ENCODE data around the gene ANXA3. TPM values are rescaled to one million over a fixed set of nuclear protein-coding genes. Genes with fewer than 3 reads are reported as not detected.

Gene ANXA3
- total RNA-seq, 1 donor from 2014 or later: 60.6 TPM

GRCh38 chr4:78612398-78613178 lies 61.0 kb downstream of the ANXA3 start:
- DNase-seq: peak; percentile 79

DNA sequence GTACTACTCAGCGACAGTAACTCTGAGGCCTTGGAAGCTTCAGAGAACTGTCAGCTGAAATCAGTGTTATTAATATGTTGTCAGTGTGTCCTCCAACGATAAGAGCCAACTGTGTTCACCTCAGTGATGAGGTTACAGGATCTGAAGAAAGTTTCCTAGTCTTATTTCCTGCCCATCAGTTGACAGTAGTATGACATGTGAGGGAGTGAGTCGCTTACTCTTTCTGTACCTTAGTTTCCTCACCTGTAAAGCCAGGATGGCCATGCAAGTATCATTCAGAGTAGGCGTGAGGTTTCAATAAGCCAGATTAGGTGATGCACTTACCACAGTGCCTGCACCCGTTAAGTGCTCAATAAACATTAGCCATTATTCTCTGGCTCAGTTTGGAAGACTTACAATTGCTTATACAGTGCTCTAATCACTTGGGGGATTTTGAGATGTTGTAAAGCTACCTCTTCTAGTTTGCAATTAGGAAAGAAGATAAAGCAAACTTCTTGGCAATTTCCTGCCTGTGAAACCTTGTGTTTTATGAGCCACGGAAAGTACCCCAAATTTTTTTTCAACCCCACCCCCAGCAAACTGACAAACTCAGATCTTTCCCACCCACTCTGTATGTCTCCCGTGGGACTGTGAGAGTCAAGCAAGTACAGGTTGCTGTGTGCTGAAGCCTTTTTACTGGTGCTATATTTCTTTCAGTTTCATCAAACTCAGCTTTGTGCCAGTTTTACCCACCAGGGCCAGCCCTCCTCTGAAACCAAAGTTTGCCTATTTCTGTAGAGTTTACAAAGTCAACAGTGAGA lies 62.2 kb downstream of the ANXA3 start:
- DNase-seq: no peak

- no peak for DNase-seq
Measured at GRCh38 chr4:78616046-78616498, 64.5 kb downstream of the ANXA3 start.

- no peak for DNase-seq
Measured at GRCh38 chr4:78618436-78618835, 66.9 kb downstream of the ANXA3 start.

- DNase-seq: no peak
Measured at GRCh38 chr4:78621395-78621794, 69.8 kb downstream of the ANXA3 start.

DNA sequence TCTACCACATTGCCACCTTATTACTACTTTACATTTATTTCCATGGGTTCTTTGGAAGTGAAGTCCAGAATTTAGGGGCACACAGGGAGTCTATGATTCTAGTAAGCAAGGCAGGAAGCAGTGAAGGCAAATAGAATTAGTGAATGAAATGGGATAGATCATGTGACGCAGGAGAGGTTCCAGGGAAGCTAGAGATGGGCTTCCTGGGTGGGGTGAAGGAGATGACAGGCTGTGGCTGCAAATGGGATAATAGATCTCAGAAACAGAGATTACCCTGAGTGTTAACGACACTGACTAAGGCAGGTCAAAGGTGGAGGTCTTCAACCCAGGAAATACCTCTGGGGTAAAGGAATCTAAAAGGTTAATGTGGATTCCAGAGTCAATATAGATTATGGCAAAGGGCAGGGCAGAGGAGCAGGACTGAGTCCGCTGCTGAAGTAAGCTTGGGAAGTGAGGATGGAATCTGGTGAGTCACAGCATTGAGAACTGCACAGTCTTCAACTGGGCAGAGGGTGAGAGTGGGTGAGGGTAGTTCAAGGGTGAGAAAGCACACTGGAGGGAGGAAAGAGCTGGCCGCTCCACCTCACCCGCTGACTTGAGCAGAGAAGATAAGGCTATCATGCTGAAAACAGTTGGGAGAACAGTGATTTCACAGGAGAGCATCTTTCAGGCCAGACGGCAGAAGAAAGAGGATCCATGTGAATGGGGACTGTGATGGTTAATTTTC lies 70.8 kb downstream of the ANXA3 start:
- DNase-seq: peak; percentile 71

DNA sequence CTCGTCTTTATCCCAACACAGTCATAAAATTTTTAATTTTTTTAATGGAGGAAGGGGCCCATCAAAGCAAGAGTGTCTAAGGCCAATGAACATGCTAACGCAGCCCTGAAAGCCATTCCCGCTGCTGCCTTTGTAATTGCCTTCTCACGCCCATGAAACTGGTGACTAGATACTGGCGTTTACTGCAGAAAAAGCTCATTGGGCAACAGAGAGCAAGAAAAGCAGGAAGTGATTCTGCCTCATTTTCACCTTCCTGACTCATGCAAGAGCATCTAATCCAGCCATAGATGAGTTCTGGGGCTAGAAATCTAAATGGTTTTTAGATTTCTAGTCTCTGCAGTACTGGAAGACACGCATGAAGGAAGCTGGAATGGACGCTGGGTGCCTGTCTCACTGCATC lies 72.5 kb downstream of the ANXA3 start:
- no peak for DNase-seq

DNA sequence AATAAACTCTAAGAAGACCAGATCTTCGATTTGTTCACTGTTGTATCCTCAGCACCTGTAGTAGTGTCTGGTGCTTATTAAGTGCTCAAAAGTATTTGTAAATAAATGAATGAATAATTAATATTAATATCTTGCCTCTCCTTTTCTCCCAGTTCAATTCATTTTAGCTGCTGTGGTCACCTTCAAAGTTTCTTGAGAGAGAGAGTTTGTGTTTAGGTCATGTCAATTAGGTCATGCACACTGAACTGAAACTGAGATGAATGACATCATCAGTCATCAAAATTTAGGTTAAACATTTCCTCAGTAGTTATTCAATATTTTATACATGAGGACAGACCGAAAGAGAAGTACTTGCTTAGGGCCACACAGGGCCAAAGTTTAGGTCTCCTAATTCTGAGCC lies 73.5 kb downstream of the ANXA3 start:
- no peak for DNase-seq

DNA sequence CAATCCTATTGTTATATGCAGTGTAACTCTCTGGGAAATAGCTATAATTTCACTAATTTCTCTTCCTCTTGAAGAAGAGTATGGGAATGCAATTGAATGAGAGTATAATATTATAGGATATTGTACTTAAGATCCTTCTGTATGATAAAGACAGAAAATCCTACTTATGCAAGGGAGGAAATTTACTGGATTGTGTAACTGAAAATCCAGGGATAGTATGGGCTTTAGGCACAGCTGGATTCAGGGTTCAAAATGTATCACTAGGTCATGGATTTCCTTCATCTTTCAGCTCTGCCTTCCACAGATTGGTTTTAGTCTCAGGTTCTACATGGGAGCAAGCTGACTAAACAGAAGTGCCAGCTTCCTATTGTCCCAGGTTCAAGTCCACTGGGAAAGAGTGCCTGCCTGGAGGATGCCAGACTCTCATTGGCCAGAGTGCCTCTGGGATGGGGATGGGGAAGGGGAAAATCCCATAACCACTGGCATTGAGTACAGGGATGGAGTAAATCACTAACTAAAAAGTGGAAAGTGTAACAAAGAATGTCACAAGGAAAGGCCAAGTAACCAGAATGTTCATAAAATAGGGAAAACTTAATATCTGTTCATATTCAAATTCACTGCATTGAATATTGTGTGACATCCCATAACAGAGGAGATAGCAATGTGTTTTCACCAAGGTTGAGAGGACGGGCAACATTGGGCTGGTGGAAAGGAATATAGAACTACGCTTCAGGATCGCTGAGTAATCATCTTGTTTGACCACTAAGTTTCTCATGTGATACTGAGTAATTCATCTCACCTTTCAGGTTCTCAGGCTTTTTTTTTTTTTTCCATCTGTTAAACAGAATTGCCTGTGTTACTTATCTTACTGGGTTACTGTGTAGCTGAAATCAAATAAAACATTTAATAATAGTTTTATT lies 75.7 kb downstream of the ANXA3 start:
- no peak for DNase-seq

DNA sequence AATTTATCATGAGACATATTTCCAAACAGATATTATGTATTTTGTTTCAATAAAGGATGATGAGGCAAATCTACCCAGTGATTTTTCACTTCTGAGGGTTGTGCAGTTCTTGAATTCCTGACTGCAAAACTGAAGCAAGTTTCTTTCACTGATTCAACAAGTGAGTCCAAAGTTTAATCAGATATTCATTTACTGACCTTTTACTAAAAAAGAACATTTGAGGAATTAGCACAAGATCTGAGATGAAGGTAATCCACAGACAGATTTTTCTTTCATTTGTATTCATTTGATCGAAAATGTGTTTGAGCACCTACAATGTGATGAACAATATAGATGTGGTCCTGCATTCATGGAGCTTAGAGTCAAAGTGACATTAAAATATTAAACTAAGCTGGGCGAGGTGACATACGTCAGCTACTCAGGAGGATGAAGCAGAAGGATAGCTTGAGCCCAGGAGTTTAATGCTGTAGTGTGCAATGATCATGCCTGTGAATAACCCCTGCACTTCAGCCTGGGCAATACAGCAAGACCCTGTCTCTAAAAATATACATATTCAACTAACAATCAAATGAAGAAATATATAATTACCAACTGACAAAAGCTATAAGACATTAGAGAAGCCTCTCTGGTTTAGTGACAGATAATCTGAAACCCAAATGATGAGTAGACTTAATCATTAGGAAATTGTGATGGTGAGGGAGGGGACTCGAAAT lies 76.6 kb downstream of the ANXA3 start:
- DNase-seq: no peak

- no peak for DNase-seq
Measured at GRCh38 chr4:78629991-78630541, 78.5 kb downstream of the ANXA3 start.

- no peak for DNase-seq
Measured at GRCh38 chr4:78630615-78631014, 79.0 kb downstream of the ANXA3 start.

DNA sequence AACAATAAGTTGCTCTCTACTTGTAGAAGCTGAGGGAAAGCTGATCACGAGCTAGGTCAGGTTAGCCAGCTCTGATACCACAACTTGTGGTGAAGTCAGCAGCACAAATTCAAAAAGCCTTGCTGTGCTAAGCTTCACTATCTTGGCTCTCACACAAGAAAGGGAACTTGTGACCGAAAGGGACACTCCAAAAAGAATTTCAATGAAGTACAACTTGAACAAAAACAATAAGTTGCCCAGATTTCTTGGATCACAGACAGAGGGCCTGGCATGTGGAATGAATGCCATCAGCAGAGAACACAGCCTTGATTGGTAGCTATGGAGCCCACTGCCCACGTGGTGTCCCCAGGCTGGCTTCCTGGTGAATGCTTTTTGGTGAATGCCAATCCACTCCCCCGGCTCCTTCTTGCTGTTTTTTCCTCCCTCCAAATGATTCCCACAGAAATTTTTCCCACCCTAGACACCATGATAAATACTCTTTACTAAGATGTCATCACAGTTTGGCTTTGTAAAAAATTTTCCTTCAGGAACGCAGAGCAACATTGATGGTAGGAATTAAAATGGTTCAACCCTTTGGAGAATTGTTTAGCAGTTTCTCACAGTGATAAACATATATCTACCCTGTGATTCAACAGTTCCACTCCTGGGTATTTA lies 82.6 kb downstream of the ANXA3 start:
- DNase-seq: no peak

DNA sequence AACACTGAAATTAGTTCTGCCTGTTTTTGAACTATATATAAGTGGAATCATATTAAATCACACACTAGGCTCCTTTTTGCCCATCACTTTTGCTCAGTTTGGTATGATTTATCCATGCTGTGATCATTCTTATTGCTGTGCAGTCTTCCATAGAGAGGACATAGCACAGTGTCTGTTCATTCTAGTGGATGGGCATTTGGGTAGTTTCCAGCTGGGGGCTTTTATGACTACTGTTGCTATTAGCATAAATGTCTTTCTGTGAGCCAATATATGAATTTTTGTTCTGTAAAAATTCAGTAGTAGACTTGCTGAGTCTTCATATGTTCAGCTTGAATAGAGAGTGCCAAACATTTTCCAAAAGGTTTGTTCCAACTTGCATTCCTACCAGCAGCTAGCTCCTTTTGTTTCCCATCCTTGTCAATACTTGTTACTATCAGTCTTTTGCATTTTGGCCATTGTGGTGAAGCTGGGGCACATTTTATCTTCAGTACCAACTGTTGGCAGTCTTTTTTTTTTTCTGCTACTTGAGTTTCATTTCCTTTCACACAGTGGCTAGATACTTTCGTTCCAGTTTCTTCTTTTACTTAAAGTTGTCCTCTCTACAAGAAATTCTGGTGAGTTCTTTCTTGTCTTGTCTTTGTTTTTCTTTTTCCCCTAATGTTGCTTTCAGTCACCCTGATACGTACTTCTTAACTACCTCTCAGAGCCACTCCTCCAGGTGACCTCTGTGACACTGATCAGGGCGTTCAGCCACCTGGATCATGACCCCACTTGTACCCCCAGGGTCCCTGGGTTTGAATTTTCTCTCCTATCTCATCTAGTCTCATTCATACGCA lies 87.0 kb downstream of the ANXA3 start:
- no peak for DNase-seq

DNA sequence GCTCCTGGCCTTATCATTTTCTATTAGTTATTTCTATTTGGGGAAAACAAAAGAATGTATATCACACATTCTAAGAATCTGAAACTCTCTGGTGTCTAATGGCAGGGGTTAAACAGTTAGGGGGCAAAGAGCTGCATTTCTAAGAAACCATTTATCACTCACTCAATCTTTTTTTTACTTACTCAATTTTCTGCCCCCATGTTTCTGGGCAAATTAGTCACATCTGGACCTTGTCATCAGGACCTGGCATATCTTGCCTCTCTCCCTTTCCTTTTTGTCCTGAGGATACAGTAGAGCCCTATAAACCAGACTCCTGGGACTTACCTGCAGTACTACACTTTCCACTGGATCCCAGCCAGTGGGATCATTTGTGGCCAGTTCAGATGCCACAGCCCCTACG lies 89.1 kb downstream of the ANXA3 start:
- no peak for DNase-seq

DNA sequence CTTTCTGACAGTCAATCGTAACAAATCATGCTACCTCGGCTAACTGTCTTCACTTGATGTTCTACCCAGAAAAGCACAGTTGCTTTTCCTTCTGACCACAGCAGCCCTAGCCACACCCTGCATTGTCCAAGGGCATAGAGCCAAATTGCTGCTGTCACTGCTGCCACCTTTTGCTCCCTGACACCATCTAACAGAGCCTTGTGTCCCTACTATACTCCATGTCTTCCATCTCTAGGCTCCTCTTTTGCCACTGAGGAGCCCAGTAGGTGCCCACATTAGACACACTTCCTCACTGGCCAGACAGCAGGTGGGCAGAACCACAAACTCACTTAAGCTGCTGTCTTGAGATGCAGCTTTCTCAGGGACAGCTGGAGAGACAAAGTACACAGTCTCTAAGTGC lies 91.4 kb downstream of the ANXA3 start:
- DNase-seq: no peak

GRCh38 chr4:78644063-78644691 lies 92.6 kb downstream of the ANXA3 start:
- DNase-seq: no peak

GRCh38 chr4:78644744-78645330 lies 93.3 kb downstream of the ANXA3 start:
- DNase-seq: peak; percentile 94

Measured in dermis blood vessel endothelial cell (primary cell).